HT1080 (cell line): ENCODE results near the gene MRPL48. TPM values are rescaled to one million over a fixed set of nuclear protein-coding genes. Genes with fewer than 3 reads are reported as not detected.
"Not testable (repeated sequence)": the region's sequence is repeated elsewhere in the genome, so short reads cannot be mapped to it uniquely, and the experiment has no call there.

Experiments
- DNase-seq: peaks from one replicate; pipeline ENCODE4 v3.0.0-alpha.2; 2015; ENCODE audit warnings: low read depth
- polyA plus RNA-seq, 2 experiments: library from polyadenylated mRNA; depleted of rRNA; stranded (reverse); fragments of >200 nt; gene quantifications; 2 replicates each; pipeline ENCODE4 v1.2.3, GENCODE V29; 2015
- total RNA-seq: library from RNA; depleted of rRNA; stranded (reverse); fragments of >200 nt; shearing (Covaris generic); gene quantifications from 2 replicates; pipeline ENCODE4 v1.2.3, GENCODE V29; 2014; rRNA removed

Gene MRPL48
- total RNA-seq, result 64.8 and 69.1 TPM in 2 replicates
- polyA plus RNA-seq (2015; cell fraction: cytosol; rRNA removed), result 28.1 and 32.6 TPM in 2 replicates
- polyA plus RNA-seq (2015; cell fraction: nucleus; rRNA removed), result 18.2 and 19.1 TPM in 2 replicates

DNA sequence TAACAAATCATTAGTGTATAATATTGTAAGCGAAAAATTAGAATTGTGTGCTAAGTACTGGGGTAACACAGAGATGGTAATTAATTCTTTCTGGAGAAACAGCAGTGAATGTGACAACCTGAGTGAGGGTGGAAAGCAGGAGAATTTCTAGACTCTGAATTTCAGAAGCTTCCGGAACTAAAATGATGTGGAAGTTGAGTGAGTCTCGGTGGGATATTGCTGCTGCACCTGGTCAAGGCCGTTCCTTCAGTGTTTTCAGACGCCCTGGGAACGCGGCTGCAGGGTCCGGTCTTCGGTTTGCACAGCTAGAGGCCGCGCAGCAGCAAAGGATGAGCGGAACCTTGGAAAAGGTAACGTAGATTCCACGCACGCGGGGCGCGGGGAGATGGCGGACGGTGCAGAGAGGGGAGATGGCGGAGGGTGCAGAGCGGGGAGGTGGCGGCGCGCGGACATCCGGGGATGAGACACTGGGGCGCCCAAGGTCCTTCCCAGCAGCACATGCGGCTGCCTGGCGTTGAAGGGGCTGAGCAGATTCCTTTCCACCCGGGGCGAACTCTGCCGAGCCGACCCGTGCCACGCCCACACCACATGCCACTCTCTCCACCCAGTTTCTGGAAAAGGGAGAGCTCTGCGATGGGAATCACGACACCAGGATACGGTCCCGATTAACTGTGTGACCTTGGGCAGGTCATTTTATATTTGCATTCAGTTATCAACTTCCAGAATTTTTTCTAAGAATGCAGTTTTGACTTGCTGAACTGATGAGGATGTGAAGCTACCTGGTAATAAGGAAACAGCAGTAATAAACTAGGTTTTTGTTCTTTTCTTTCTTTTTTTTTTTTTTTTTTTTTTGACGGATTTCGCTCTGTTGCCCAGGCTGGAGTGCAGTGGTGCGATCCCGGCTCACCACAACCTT, at the start of gene MRPL48:
Gene MRPL48, plus strand, starts transcription at position 232 of the 916 bp plus-strand sequence. Its CDS starts 98 bp downstream, at position 330.
- DNase-seq, result peak; percentile 98

DNA sequence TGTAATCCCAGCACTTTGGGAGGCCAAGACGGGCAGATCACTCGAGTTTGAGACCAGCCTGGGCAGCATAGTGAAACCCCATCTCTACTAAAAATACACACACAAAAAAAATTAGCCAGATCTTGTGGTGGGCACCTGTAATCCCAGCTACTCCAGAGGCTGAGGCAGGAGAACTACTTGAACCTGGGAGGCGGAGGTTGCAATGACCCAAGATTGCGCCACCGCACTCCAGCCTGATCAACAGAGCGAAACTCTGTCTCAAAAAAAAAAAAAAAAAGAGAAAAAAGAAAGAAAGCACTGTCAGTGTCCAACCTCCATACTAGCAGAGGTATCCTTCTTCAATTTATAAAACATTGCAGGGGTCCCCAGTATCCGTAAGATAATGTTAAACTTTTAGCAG, 44.6 kb upstream of the MRPL48 start:
- DNase-seq, result no peak

- no peak for DNase-seq
Measured at GRCh38 chr11:73746701-73747100, 41.0 kb upstream of the MRPL48 start.

DNA sequence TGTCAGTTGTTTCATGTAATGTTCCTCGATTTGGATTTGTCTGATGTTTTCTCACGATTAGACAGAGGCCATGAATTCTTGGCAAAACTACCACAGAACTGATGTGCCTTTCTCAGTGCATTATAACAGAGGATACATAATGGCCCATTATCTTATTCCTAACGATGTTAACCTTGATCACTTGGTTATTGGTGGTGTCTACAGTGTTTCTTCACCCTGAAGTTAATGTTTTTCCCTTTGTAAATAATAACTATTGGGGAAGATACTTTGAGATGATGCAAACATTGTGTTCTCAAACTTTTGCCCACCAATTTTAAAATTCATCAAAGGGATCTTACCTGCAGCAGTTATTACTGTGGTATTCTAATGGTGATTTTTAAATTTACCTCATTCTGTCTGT, 39.9 kb upstream of the MRPL48 start:
- no peak for DNase-seq

DNA sequence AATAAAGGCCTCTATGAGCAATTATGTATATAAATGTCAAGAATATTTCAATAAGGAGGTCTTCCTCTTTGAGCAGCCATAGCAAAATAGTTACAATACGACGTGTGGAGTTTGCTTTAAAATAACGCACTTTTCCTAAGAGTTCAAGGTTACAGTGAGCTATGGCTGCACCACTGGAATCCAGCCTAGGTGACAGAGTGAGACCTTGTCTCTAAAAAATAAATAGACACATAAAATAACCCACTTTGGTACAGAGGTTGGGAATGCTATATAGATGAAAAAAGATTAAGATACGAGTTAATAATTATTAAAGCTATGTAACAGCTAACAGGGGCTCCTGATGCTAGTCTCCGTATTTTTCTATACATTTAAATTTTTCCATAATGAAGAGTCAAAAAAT, 39.4 kb upstream of the MRPL48 start:
- no peak for DNase-seq

- DNase-seq, result no peak
Measured at GRCh38 chr11:73749118-73749517, 38.6 kb upstream of the MRPL48 start.

DNA sequence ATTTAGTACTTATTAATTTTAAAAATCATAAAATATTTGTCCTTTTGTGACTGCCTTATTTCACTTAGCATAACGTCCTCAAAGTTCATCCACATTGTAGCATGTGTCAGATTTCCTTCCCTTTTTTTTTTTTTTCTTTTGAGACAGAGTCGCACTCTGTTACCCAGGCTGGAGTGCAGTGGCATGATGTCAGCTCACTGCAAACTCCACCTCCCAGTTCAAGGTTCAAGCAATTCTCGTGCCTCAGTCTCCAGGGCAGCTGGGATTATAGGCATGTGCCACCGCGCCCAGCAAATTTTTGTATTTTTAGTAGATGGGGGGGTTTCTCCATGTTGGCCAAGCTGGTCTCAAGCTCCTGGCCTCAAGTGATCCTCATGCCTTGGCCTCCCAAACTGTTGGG, 37.4 kb upstream of the MRPL48 start:
- no peak for DNase-seq

- DNase-seq, result not testable (repeated sequence)
Measured at GRCh38 chr11:73750862-73751261, 36.8 kb upstream of the MRPL48 start.

DNA sequence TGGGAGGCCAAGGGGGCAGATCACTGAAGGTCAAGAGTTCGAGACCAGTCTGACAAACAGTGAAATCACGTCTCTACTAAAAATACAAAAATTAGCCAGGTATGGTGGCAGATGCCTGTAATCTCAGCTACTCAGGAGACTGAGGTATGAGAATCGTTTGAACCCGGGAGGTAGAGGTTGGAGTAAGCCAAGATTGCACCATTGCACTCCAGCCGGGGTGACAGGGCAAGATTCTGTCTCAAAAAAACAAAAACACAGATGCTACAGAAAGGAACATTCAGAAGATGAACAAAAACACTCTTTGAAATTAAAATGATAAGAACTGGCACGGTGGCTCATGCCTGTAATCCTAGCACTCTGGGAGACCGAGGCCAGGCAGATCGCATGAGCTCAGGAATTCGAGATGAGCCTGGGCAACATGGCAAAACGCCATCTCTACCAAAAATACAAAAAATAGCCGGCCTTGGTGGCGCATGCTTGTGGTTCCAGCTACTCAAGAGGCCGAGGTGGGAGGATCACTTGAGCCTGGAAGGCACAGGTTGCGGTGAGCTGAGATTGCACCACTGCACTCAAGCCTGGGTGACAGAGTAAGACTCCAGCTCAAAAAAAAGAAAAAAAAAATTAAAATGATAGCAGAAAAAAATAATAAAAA, 35.3 kb upstream of the MRPL48 start:
- DNase-seq, result no peak

- DNase-seq, result no peak
Measured at GRCh38 chr11:73752903-73753302, 34.8 kb upstream of the MRPL48 start.

GRCh38 chr11:73753938-73754337, 33.7 kb upstream of the MRPL48 start:
- no peak for DNase-seq

DNA sequence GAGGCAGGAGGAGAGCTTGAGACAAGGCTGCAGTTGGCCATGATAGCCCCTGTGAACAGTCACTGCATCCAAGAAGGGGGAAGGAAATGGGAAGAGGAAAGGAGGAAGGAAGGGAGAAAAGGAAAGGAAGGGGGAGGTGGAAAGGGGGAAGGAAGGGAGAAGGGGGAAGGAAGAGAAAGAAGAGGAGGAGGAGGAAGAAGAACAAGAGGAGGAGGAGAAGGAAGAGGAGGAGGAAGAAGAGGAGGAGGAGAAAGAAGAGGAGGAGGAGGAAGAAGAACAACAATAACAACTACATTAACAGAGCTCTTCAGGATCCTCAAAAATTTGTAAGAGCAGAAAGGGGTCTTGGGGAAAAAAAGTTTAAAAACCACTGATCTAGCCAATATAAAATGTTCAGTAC, 32.0 kb upstream of the MRPL48 start:
- no peak for DNase-seq

DNA sequence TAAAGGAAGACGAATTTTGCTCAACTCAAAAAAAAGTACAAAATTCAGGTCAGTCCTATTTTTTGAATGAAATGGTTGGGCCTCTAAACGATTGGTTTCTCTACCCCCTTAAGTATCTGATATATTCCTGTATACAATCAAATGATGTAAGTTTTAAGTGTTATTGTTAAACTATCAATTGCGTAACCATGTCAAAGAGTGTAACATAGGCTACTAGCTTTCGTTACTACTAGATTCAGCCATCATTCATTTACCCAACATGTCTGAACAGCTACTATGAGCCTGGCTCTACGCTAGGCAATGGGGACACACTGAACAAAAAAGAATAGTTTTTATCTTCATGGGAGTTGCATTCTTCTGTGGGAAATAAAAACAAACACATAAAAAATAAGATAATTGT, 30.1 kb upstream of the MRPL48 start:
- no peak for DNase-seq

- DNase-seq, result no peak
Measured at GRCh38 chr11:73758451-73758850, 29.2 kb upstream of the MRPL48 start.

DNA sequence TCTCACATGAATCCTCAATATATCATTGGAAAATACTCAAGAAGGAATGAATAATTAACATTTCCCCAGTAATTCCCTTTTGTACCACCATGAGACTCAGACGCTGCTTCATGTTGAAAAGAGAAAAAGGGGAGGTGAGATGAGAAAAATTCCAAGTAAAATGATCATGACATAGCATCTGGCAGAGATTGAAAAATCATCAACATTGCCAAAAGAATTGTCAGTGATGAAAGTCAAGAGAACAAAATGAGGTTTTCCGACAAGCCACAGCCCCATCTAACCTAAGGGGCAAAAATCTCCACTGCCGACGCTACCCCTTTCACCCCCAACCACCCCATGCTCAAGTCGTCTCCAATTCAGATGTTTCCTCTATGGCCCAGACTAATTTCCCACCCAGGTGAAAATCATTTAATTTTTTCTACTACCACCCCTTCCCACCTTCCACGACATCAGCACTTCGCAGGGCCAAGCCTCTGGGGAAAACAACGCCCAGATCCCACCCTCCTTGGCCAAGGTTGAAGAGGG, 28.0 kb upstream of the MRPL48 start:
- no peak for DNase-seq

DNA sequence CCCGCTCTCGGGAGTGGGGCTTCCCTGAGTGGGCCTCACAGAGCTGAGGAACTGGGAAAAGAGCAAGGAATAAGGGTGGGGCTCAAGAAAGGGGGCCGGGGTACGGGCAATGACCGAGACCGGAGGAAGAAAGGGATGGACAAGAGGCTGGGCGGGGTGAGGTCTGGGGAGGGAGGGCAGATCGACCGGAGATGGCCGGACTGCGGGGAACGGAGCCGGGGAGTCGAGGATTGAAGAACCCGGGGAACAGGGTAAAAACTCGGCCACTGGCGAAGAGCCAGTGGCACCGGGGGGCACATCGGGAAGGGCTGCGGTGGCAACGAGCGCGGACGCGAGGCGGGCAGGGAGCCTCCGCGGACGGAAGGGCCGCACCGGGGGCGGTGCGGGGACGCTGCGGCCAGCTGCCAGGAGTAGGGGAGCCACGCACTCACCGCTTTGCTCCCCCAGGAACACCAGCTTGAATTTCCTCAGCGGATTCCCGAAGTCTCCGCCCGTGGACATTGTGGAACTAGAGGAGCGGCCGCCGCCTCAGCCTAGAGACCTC, 27.5 kb upstream of the MRPL48 start:
- peak; percentile 7 for DNase-seq

- peak; percentile 99 for DNase-seq
Measured at GRCh38 chr11:73760679-73761402, 26.8 kb upstream of the MRPL48 start, which contains the start of gene RAB6A. TSS of gene RAB6A (minus strand) at chr11:73761074. CDS start at chr11:73760635, 439 bp downstream.

- no peak for DNase-seq
Measured at GRCh38 chr11:73761403-73761945, 26.2 kb upstream of the MRPL48 start.

DNA sequence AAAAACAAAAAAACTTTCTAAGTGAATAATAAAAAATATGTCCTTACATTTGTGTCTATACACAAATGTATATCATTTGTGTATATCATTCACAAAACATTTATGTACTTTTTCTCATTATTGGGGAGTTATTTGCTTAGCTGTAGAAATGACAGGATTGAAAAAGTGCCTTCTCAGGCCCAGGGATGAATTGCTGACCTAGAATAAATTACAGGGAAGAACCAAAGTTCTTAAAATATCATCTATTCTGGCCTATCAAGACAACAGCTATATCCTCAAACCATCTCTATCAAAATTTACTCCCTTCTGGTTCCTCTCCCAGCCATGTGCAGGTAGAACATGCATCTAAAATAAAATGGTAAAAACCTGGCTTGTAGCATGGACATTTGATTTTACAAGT, 24.9 kb upstream of the MRPL48 start:
- no peak for DNase-seq

DNA sequence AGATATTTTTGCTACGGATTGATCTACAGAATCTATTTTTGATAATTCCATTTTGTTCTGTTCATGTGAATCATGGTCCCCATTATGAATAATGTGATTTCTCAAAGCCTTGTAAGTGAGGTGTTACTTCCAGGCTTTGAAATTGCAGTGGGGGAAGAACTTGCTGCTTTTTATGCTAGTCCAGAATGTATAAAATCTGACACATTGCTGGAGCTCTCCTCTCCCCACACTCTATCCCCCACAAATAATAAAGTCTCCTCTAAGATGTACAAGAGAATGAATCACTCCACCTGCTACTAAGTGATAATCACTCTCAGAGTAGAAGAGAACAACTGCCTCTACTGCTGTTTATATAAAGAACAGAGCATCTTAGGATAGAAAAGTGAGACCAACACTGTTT, 20.9 kb upstream of the MRPL48 start:
- DNase-seq, result no peak

- DNase-seq, result not testable (repeated sequence)
Measured at GRCh38 chr11:73770811-73771210, 16.9 kb upstream of the MRPL48 start.
